Heart left ventricle (tissue), 13 donors: Measurements from ENCODE around the gene QRICH1.

ENCODE experiments used
- POLR2A ChIP-seq, 2 donors: fragments of 450-650 bp; IDR thresholded peaks; one replicate each; pipeline ENCODE4 v1.6.1; 2017; ENCODE audit warnings: antibody characterized with exemption in 2 of 2, mild to moderate bottlenecking in 2 of 2, moderate library complexity in 2 of 2
- TF ChIP-seq, protein P1 (sequence below), 12 donors: fragments of 200-600 bp; sonication (generic) in 4 of 12; IDR thresholded peaks; one replicate each; pipeline versions ENCODE4 v1.5.0 to v1.8.0; 2018 to 2022; ENCODE audit warnings: antibody characterized with exemption in 12 of 12, mild to moderate bottlenecking in 5 of 12
- donor health status: ischemic (EF 13 %, LVEDD 7.1; RV severe dilation, severe dysfunction).
- donor health status: DM: no; HTN: yes; CAD: no.
- donor health status: DM: no; HTN: no; CAD: no.
- donor health status: ischemic (EF 25% LVEDD 6.9; RV normal size, moderate dysfunction).
- donor health status: ischemic (EF 25% LVEDD 5.7; RV mildly dilated, moderate dysfunction).
- donor health status: ischemic (EF 35%, LVEDD 5.7; RV mildly dilated, moderate dysfunction).
- donor health status: nonischemic (EF 11% LVEDD 7.7; RV severe dilation, severe dysfunction).
- donor health status: DM: yes; HTN: yes; CAD: no.
- donor health status: PGD.
- donor health status: ischemic (EF 29% LVEDD 5.4; RV normal size, mild dysfunction).
- donor health status: nonischemic (EF 23%, LVEDD 6.1; RV moderate dilation, normal function).

DNA sequence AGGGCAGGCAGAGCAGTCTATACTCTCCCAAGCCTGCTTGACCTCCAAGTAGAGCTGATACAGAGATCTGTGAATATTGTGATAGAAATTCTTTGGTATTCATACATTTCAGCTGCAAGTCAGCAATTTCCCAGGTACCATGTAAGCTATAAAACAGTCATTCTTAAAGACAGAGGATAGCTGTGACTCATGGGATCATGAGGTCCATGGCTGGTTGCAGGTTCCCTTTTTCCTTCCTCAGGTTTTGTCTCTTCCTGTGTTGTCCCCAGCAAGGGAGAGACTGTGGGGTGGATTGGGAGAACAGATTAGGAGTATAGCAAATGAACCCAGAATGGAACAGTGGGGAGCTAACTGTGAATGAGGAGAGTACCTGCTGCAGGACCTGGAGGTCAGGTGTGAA is 109.2 kb downstream of the QRICH1 start:
- TF ChIP-seq POLR2A (IDR thresholded peaks at IDR 0.05), result no peak
- TF ChIP-seq, protein P1, sequence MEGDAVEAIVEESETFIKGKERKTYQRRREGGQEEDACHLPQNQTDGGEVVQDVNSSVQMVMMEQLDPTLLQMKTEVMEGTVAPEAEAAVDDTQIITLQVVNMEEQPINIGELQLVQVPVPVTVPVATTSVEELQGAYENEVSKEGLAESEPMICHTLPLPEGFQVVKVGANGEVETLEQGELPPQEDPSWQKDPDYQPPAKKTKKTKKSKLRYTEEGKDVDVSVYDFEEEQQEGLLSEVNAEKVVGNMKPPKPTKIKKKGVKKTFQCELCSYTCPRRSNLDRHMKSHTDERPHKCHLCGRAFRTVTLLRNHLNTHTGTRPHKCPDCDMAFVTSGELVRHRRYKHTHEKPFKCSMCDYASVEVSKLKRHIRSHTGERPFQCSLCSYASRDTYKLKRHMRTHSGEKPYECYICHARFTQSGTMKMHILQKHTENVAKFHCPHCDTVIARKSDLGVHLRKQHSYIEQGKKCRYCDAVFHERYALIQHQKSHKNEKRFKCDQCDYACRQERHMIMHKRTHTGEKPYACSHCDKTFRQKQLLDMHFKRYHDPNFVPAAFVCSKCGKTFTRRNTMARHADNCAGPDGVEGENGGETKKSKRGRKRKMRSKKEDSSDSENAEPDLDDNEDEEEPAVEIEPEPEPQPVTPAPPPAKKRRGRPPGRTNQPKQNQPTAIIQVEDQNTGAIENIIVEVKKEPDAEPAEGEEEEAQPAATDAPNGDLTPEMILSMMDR (IDR thresholded peaks at IDR 0.05), result no peak
